Pancreas (tissue), 10 donors: ENCODE data around the gene HID1. TPM values are rescaled to one million over a fixed set of nuclear protein-coding genes. Genes with fewer than 3 reads are reported as not detected.

Experiments used
- ATAC-seq, 4 donors: fragments of 200-7000 bp; cut with Tn5 transposase; one replicate each; pipeline versions ENCODE4 v1.8.0 to v1.9.1; 2020; ENCODE audit warnings: mild to moderate bottlenecking in 4 of 4, moderate library complexity in 4 of 4
- DNase-seq, 6 donors: peaks; one replicate each; pipeline ENCODE4 v3.0.0-alpha.2; 2020
- FAIRE-seq: peaks from 2 replicates; lab custom pipeline; 2012; peaks lifted over from hg19 to GRCh38; lab: Jason Lieb, UNC
- H3K27ac ChIP-seq, 4 donors: fragments of 200-600 bp; sonication (generic); 1 replicate in 3 of 4; 2 replicates in 1 of 4; pipeline versions ENCODE4 v1.5.0 to v1.8.0; 2020
- H3K27me3 ChIP-seq, 4 donors: fragments of 200-600 bp; one replicate each; pipeline ENCODE4 v1.8.0; 2021
- H3K36me3 ChIP-seq, 3 donors: fragments of 200-600 bp; sonication (generic) in 1 of 3; one replicate each; pipeline versions ENCODE4 v1.5.0 to v1.8.0; 2020 to 2021
- H3K4me1 ChIP-seq, 3 donors: fragments of 200-600 bp; one replicate each; pipeline ENCODE4 v1.8.0; 2021
- H3K4me3 ChIP-seq, 4 donors: fragments of 200-600 bp; sonication (generic) in 2 of 4; one replicate each; pipeline versions ENCODE4 v1.5.0 to v1.8.0; 2020 to 2021
- H3K9me3 ChIP-seq, 4 donors: fragments of 200-600 bp; one replicate each; pipeline ENCODE4 v1.8.0; 2021
- WGBS, 2 donors: extraction: QIAGEN DNeasy Blood & Tissue Kit; methylation state at CpG; one replicate each; pipeline ENCODE4 v1.1.7; 2013; 5-methylcytosine and 5-hydroxymethylcytosine counted together
- intact Hi-C, 3 donors: fragments of 100-400 bp; cut with DNase I; formaldehyde crosslinking; loops; one replicate each; pipeline versions ENCODE4 v1.11.1 to v1.14.2; 2022
- polyA plus RNA-seq, 2 donors: library from polyadenylated mRNA; stranded (reverse); fragments of 200-250 nt; gene quantifications; one replicate each; pipeline ENCODE4 v1.2.3, GENCODE V29; 2013
- total RNA-seq, 6 donors: library from RNA; stranded (reverse); fragmentation: NEBNext Ultra II Directional in 4 of 6; extraction: Animal tissue kit (Norgen Biotek cat#: 25700) in 4 of 6; gene quantifications; one replicate each; pipeline versions ENCODE4 v1.2.1 to v1.2.4, GENCODE V29; 2021 to 2023
- TF ChIP-seq, protein P1 (sequence below), 4 donors: fragments of 200-600 bp; sonication (generic) in 3 of 4; IDR thresholded peaks; one replicate each; pipeline versions ENCODE4 v1.5.0 to v1.8.0; 2021; ENCODE audit warnings: antibody characterized with exemption in 4 of 4
- donor health status: healthy with polysubstance abuse.
- donor health status: DM: no; HTN: no; CAD: no; lungs with moderate emphysema.
- donor health status: DM: no; HTN: no; CAD: no.
- donor health status: control.
- donor health status: control.
- donor health status: Bipolar disorder and iron deficiency.
- donor health status: DM: yes; HTN: yes; CAD: no.
- donor health status: DM: no; HTN: no; CAD: no.
- donor health status: DM: no; HTN: no; CAD: no.
- donor health status: DM: yes; HTN: yes; CAD: no.

Gene HID1
- total and polyA plus RNA-seq, 8 donors, result 76.7 to 262 (median 126) TPM

DNA sequence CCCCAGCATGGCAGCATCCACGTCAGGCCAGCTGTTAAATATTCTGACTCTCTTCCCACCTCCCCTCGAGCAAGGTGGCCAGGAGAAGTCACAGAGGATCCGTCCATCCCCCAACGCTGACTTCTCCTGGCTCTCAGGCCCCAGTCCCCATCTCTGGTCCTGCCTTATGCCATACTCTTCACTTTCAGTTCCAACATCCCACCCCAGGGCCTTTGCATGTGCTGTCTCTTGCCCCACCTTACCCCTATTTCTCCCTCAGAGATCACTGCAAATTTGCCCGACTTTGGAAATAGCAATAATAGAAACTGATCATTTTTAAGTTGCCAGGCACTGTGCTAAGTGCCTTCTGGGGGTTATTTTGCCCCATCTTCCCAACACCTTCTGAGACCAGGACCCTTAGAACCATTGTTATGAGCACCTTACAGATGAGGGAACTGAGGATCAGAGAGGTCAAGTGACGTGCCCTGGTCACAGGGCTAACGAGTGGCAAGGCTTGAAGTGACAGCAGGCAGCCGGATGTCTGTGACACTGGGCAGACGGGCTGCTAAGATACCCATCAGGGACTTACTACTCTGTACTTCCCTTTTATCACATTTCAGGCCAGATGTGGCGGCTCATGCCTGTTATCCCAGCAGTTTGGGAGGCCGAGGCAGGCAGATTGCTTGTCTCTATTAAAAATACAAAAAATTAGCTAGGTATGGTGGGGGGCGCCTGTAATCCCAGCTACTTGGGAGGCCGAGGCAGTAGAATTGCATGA is 17.7 kb downstream of the HID1 start:
- WGBS, 2 donors, result 74 to 81% methylated on average over 13 of the region's 13 CpGs
- no peak for FAIRE-seq
- H3K36me3 ChIP-seq, result peaks cover 6 to 45% (median 19%) of the 10 kb centered on the region in 3 donors

DNA sequence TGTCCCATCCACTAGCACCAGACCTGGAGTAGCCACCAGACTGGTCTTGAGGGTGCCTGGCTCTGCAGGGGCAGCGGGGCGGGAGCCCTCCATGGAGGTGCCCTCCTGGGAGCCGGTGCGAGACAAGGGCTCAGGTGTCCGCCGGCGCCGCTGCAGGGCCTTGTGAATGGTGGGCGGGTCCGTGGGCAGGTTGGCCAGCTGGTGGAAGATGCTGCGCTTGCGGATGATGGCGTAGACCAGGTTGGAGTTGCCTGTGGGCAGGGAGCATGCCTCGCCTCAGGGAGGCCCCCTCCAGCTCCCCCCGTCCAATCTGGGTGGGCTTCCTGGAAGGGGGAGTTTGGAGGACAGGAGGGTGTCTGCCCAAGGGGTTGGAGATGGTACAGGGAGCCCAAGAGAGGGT is 18.4 kb downstream of the HID1 start:
- TF ChIP-seq, protein P1, sequence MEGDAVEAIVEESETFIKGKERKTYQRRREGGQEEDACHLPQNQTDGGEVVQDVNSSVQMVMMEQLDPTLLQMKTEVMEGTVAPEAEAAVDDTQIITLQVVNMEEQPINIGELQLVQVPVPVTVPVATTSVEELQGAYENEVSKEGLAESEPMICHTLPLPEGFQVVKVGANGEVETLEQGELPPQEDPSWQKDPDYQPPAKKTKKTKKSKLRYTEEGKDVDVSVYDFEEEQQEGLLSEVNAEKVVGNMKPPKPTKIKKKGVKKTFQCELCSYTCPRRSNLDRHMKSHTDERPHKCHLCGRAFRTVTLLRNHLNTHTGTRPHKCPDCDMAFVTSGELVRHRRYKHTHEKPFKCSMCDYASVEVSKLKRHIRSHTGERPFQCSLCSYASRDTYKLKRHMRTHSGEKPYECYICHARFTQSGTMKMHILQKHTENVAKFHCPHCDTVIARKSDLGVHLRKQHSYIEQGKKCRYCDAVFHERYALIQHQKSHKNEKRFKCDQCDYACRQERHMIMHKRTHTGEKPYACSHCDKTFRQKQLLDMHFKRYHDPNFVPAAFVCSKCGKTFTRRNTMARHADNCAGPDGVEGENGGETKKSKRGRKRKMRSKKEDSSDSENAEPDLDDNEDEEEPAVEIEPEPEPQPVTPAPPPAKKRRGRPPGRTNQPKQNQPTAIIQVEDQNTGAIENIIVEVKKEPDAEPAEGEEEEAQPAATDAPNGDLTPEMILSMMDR (IDR thresholded peaks at IDR 0.05), result no peak
- H3K4me3 ChIP-seq, result no peak overlapping the region
- no peaks in the 10 kb centered on the region for H3K27me3 ChIP-seq
- H3K4me1 ChIP-seq, result no peaks in the 10 kb centered on the region
- whole genome bisulfite sequencing, 2 donors, result 95% methylated on average over 14 to 15 of the region's 15 CpGs
- ATAC-seq (no peak), DNase-seq (peak in 3 of 6 donors; percentile 13 to 72 (median 38)), FAIRE-seq (no peak)
- H3K36me3 ChIP-seq, result peaks cover 5 to 43% (median 19%) of the 10 kb centered on the region in 3 donors
- H3K9me3 ChIP-seq, result no peaks in the 10 kb centered on the region
- intact Hi-C loops, result no loop called here
- H3K27ac ChIP-seq, result no peak overlapping the region

More for the DNA sequence above, 17.7 kb downstream of the HID1 start:
- Histone ChIP-seq H3K27me3 (no peaks in the 10 kb centered on the region), H3K4me1 (no peaks in the 10 kb centered on the region), H3K4me3 (no peak overlapping the region), H3K27ac (no peak overlapping the region), H3K9me3 (no peaks in the 10 kb centered on the region)
- intact Hi-C loops, result no loop called here
- ATAC-seq (no peak), DNase-seq (no peak)
- TF ChIP-seq, protein P1 (IDR thresholded peaks at IDR 0.05), result no peak

DNA sequence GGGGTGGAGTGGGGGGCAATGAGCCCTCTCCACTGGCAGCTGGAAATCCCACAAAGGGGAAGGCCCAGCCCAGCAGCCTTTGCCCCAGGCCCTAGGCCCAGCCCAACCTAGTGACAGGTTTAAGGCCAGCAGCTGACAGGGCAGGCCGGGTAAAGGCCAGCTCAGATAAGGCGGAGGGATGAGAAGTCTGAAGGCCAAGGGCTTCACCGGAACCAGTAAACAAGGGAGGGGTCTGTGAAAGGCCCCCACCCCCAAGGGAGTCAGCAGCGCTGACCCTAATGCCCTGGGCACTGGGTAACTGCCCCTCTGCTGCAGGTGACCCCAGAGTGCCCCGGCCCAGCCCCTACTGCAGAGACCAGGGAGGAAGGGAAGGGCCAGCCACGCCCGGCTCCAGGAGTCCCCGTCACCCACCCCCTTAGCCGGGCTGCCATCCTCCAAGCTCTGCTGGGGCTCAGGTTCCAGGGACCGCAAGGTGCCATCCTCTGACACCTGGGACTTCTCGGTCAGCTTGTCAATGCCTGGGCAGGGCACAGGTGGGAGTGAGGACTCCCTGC is 19.3 kb downstream of the HID1 start:
- TF ChIP-seq, protein P1 (IDR thresholded peaks at IDR 0.05), result no peak
- WGBS, 2 donors, result 81 to 85% methylated on average over 10 to 11 of the region's 11 CpGs
- H3K36me3 ChIP-seq, result peaks cover 5 to 43% (median 19%) of the 10 kb centered on the region in 3 donors
- H3K27me3 ChIP-seq, result no peaks in the 10 kb centered on the region
- H3K4me1 ChIP-seq, result no peaks in the 10 kb centered on the region
- no peak for FAIRE-seq
- no peak overlapping the region for H3K27ac ChIP-seq
- H3K9me3 ChIP-seq, result no peaks in the 10 kb centered on the region
- DNase-seq, result peak in 2 of 6 donors; percentile 34 to 69
- no peak for ATAC-seq
- no peak overlapping the region for H3K4me3 ChIP-seq
- intact Hi-C loops, result no loop called here

DNA sequence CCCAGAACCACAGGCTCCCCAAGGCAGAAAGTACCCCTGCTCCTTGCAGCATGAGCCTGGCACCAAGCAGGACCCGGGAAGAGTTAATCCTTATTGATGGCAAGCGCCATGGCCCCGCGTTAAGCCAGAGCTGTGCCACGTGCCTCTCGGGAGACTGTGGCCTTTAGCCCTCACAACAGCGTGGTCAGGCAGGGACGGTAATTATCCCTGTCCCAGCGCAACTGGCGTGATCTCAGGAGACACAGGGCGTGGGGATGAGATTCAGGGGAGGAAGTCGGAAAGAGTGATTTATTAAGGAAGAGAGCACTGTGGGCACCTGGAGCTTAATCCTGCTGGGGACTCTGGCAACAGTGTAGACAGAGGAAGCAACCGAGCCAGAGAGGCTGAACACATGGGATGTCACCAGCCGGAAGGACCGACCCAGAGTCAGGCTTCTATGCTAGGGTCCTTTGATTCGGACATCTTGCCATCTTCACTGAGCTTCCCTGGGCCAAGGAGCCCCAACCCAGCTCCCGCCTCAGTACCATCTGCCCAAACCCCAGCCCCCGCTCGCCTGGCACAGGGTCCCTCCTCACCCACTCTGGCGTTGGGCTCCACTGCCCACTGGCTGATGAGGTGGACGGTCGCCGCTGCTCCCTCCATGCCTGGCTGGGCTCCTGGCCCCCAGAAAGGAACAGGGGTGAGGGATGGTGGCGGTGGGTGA is 20.0 kb downstream of the HID1 start:
- DNase-seq (peak in 2 of 6 donors; percentile 43 to 79), ATAC-seq (no peak), FAIRE-seq (no peak)
- no peak overlapping the region for H3K27ac ChIP-seq
- no peaks in the 10 kb centered on the region for H3K4me1 ChIP-seq
- H3K9me3 ChIP-seq, result no peaks in the 10 kb centered on the region
- TF ChIP-seq, protein P1 (IDR thresholded peaks at IDR 0.05), result no peak
- no peak overlapping the region for H3K4me3 ChIP-seq
- H3K36me3 ChIP-seq, result peaks cover 5 to 43% (median 19%) of the 10 kb centered on the region in 3 donors
- 87% methylated on average over 23 to 24 of the region's 24 CpGs for WGBS, 2 donors
- intact Hi-C loops, result no loop called here
- no peaks in the 10 kb centered on the region for H3K27me3 ChIP-seq
